GM18873 (cell line): Measurements from ENCODE around the gene NOL8.

Experiments used
- ATAC-seq: cut with Tn5 transposase; IDR thresholded peaks from one replicate; pipeline ENCODE4 v1.9.1; 2021; ENCODE audit warnings: mild to moderate bottlenecking, moderate library complexity, moderate number of reproducible peaks; ENCODE audit not compliant: unreplicated experiment, low FRiP score

Gene NOL8

DNA sequence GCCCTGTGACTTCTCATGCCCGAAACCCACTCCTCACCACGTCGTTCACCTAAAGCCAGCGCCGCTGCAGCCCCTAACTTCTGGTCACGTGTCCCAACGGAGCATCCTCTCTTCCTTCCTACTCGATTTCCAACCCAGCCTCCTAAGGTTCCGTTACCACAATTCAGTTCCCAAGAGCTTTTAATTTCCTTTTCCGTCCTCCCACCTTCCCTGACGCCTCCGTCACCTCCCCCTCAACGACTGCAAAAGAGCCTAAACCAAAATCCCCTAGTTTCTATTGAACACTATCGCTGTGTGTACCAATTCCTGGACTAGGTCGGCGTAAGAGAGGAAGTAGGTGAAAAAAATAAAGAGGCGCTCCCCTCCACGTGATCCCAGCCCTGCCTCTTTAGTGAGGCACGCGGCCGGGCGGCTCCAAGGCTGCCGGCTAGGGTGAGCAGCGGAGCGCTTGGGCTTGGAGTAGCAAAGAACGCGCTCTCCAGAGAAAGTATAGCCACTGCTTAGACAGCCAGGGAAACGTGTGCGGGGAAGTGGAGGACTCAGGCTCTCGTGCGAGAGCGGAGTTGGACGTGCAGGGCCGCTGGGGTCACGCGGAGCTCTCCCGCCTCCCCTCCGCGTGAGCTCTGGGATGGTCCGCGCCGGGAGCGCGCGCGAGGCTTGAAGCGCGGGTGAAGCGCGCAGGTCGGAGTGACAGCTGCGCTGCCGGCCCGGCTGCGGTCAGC, at the start of gene NOL8, which contains the start of gene CENPP:
Gene NOL8 (minus strand): TSS at position 82 of the 722 bp plus-strand sequence. CDS start 1,189 bp downstream, outside the sequence.
Gene CENPP (plus strand): TSS at position 685 of the 722 bp plus-strand sequence.
- peak; percentile 87 for ATAC-seq

DNA sequence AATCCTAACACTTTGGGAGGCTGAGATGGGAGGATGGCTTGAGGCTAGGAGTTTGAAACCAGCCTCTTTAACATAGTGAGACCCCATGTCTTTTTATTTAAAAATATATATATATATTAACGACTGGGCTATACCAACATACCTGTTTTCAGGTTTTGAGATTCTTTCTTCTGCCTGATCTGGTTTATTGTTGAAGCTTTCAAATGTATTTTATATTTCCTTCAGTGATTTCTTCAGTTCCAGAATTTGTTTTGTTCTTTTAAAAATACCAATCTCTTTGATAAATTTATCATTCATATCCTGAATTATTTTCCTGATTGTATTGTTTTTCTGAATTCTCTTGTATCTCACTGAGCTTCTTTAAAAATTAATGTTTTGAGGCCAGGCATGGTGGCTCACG, 48.0 kb upstream of the NOL8 start:
- no peak for ATAC-seq

DNA sequence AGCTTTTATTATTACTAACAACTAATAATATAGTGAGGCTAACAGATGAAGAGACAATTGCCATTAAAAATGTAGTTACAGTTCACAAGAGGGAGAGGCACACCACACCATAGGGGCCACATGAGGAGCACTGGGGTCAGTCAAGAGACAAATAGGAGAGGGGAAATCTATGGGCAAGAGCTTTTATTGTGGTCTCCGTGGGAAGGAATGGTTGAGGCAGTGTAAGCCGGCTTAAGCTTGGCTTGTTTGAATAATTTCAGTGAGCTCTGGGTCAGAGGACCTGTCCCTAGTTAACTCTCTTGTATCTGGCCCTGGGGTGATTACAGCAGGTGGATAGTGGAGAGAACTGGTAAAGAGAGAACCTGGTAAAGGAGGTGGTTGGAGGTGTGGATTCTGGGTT, 43.9 kb upstream of the NOL8 start:
- no peak for ATAC-seq

DNA sequence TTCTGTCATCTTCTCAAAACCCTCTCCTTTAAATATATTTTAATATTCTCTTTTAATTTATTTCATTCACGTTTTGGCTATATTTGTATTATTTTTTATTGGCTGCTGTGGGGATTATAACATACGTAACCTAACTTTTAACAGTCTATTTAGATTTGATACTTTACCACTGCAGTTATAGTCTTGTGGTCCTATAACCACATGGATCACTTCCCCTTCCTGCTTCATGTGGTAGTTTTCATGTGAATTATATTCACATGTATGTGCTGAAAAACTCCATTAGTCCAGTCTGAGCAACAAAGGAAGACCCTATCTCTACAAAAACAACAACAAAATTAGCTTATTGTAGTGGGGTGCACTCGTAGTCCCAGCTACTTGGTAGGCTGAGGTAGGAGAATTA, 34.9 kb upstream of the NOL8 start:
- no peak for ATAC-seq

DNA sequence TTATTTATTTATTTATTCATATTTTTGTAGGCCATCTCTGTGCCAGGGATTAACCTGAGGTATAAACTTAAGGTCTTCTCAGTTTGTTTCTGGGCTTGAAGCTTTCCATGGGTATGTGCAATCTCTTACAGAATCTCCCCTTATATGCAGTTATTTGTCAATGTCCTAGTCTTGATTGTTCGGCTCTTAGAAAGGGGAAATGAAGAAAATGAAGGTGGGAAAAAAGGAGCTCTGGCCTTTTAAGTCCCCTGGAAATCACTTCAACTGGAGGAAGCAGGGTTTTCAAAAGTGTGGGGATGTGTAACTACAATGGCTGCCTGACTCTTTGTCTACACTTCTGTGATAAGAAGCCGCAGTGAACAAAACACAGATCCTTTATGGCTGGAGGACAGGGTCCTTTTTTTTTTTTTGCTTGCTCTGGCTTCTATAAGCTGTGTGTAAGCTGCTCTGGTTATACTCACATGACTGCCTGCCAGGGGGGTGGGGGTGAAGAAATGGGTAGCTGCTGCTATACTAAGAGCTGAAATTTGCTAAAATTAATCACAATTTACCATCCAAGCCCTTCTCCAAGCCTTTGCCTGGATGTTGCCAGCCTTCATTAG, 34.3 kb upstream of the NOL8 start:
- ATAC-seq: no peak

DNA sequence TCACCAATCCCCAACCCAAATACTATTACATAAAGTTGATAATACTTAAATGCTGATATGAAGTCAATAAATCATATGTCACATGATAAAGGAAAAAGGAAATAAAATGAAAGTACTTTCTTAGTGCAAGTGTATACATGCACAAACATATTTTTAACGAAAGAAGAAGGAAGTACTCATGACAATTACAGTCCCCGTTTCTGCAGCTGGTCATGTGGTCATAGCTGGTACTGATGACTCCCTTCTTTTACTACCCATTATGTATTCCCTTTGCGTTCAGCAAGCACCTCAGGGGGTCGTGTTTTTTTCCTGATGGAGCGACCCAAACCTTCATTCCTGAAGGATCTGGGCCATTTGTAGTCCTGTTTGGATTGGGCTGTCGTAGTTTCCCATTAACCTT, 27.9 kb upstream of the NOL8 start:
- ATAC-seq: no peak

DNA sequence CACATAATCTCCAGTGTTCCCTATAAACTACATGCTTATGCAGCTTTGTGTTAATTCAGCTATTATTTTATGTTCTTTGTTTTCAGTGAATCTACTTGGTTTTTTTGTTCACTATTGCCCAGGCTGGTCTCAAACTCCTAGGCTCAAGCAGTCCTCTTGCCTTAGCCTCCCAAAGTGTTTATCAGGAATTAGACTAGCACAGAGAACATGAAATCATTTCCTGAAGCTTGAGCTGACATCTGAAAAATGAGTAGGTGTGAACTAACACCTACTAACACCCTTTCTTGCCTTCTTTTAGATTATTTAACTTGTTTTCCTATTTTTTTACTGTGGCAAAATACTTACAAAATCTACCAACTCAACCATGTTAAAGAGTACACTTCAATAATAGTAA, 25.6 kb upstream of the NOL8 start:
- no peak for ATAC-seq

DNA sequence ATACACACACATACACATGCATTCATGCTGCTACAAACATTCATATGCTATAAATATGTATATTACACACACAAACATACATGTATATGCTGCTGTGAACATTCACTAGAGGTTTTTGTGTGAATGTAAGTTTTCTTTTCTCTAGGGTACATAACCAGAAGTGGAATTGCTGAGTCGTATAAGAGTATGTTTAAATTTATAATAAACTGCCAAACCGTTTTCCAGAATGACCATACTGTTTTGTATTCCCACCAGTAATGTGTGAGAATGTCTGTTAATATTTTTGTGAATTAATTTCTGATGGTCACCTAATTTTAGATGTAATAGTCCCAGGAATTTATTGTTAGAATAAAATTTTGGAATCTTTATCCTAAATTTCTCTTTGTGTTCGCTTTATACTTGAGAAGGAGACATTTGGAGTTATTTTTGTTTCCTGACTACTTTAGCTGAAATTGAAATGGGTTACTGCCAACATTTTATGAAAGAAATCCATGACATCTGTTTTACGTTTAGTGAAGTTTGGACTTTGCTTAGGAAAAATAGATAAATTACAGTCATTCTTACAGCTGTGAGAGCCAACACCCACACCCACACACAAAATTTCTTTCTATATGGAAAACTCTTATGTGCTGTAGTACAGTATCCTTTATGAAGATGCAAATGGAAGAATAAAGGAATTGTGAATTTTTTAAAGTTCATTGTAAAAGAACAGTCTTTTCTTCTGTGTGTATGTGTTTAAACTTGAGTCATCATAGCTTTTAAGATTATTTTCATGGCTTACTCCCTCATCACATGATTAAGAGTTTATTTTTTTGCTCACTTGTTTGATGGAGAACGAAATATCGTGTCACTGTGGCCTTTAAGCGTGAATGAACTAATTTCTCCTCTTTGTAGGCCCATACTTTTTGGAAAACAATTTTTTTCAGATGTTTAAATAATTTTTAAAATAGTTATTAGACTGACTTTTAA, 24.9 kb upstream of the NOL8 start:
- ATAC-seq: no peak

DNA sequence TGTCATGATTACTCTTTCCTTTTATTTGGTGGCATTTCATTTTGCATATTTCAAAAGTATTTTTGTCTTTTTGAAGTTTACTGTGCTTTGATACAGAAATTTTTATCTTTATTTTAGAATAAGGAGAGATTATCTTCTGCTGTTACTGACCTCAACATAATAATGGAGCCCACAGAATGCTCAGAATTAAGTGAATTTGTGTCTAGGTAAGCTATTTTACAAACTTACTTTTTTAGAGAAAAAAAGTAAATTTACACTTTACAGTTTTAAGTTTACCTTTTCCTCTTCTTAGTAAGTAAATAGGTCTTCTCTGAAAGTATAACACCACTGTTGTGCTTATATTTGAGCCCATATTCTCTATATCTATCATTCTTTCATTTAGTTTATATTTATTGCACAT, 20.4 kb upstream of the NOL8 start:
- ATAC-seq: no peak

DNA sequence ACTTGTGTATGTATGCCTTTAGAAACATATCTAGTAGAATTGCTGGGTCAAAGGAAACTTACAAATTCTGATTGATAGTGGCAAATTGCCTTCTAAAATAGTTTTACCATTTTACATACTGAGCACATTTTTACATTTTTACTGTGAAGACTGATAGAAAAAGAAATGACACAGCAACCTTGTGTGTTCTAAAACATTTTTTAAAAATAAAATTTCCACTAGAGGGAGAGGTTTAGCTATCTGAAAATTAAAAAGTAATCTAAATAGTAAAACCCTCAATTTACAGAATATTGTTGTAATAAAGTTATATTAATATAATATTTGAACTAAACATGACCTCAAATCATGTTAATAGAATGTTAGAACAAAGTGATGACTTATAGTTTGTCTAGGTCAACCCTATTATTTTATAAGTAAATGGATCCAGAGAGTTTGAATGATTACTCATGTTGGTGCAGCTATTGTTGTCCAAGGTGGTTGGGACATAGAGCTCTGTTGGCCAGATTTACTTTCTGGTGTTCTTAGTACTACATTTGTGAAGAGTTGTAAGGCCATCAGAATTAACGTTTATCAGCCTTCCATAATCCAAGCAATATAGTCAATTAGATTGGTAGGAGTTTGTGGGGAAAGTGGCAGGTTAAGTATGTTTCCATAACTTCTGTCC, 17.8 kb upstream of the NOL8 start:
- no peak for ATAC-seq

DNA sequence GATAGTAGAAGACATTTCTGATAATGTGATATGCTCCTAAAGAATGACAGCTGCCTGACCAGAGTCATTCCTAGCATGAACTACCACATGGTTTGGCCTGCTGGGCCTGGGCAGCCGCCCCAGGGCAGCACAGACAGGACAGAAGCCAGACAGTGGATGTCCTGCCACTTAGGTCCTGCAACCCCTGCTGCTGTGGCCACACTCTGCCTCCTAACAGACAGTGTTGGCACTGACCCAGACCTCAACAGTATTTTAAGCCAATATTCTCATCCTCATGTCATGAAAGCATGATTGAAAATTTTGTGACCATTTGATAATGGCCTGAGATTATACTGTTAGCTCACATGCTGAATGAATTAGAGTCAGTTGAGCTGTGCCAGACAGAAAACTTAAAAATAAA, 16.4 kb upstream of the NOL8 start:
- no peak for ATAC-seq

DNA sequence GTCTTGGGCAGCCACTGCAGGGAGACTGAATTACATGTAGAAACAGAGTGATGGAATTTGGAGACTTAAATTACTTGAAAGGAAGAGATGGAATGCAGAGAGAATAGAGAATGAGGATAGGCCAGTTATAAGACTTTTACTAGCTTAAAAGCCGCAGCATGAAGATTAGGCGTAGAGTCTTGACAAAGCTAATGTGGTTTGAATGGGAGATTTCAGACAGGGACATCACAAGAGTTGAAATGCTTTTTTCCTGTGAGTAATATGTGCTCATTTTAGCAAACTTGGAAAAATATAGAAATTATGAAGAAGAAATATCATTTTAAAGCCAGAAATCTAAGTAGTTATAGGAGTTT, 8.1 kb upstream of the NOL8 start:
- no peak for ATAC-seq

DNA sequence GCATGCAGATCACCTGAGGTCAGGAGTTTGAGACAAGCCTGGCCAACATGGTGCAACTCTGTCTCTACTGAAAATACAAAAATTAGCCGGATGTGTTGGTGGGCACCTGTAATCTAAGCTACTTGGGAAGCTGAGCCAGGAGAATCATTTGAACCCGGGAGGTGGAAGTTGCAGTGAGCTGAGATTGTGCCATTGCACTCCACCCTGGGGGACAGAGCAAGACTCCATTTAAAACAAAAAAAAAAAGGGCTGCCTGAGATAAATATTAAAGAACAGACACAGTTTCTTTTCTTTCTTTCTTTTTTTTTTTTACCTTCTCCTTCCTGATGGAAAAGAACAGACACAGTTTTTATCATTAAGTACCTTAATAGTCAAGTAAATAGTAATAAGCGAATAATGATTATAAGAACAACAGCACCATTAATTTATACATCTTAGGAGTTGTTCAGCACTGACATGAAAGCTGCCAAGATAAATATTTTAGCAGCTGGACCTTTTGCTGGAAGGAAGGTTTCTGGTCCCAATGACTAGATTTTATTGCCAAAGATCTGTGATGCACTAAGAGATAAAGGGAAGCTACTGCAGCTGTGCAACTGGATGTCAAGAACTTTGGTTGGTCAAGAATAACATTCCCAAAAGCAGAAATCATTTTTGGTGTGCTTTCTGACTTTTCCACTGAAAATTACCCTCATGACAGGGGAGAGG, 7.6 kb upstream of the NOL8 start:
- no peak for ATAC-seq

DNA sequence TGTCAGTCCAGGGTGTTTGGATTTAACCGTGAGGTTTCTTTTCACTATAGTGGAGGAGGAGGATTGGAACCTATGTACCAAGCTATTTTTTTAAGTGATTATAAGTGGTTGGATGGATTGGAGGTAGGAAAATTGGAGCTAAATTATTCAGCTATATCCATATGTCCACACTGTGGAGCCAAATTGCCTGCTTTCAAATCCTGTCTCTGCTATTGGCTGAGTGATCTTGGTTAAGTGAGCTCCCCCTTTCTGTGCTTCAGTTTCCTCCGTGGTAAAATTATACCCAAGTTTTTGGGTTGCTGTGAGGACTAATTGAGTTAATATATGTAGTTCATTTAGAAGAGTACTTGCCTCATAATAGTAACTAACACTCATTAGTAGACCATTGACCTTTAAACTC, 3.1 kb upstream of the NOL8 start:
- no peak for ATAC-seq

DNA sequence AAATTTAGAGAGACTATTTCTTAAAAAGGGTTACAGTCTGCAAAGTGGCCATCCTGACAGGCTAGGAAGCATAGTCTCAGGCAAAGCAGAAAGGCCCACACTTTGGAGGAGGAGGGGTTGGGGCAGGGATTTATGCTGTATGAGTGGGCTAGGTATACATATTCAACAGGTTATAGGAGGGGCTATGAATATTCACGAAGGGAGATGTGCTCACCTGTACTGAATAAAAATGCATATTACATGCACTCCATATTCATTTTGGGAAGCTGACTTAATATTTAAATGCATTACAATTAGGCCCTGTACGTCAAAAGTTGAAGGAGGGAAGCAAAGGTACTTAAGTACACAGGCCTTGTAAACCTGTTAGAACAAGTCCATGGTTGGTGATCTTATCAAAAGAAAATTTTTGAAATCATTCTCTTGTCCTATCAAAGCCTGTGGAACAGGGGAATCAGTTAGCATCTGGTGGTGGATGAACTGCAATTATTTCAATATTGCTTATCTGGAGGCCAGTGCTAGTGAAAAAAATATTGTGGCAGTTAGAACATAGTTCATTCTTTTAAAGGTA, 2.2 kb upstream of the NOL8 start:
- ATAC-seq: no peak

DNA sequence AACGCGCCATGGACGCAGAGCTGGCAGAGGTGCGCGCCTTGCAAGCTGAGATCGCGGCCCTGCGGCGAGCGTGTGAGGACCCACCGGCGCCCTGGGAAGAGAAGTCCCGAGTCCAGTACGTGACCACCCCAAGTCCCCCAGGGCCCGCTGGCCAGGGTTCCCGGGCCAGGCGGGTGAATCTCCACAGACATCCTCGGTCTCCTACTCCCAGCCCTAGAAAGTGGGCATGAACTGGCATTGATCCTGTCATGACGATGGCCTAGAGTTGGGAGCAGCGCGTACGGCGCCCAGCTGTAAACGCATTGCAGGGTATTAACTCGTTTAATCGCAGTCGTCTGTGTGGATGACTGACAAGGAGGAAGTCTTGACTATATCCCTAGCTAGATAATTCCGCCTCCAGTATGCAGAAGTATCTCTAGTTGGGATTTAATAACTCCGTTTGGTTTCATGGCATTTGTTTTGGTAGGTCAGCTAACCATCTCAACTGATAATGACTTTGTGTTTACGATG, 896 bp upstream of the NOL8 start:
- ATAC-seq: no peak

DNA sequence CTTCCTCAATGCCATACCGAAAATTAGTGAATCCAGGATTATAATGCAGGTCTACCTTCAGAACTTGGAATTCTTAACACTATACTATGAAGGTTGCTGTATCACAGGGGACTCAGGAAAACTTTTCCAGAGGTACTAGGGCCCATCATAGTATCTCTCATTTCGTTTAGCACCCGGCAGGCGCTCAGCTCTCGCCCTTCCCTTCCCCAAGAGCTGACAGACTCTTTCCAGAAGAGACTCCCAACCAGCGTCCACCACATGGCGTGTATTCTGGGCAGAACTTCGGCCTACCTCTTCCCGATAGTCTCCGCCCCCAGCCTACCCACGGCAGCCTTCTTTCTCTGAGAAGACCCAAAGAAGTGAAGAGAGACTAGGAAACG, 271 bp downstream of the NOL8 start:
- peak; percentile 2 for ATAC-seq

DNA sequence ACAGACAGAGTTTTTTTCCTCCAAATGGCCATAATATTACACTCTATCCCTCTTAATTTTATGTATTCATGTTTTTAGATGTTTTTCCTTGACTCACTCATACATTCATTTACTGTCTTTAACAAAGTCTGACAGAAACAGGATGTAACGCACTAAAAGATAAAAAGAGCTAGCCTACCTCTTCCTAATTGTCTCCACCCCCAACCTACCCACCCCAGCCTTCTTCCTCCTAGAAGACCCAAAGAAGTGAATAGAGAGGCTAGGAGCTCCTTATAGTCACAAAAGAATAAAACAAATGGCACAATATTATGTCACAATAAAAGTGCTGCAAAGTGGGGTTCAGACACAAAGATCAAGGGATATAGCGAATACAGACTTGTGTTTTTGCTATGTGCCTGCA, 719 bp downstream of the NOL8 start:
- ATAC-seq: no peak

DNA sequence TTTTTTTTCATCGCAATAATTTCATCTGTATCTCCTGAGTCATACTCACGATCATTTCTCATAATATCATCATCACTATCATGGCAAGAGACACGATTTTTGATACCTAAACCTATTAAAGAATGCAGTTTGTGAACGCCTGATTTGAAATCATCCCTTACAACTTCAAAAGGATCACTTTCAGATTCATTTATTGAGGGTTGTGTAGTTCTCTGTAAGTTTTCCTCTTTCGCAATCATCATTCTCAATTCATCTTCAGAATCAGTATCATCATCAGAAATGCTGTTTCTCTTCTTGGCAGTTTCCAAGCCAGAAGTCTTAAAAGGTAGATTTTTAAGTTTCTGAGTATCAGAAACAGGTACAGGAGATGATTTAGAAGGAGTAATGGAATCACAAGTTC, 9.7 kb downstream of the NOL8 start:
- no peak for ATAC-seq

DNA sequence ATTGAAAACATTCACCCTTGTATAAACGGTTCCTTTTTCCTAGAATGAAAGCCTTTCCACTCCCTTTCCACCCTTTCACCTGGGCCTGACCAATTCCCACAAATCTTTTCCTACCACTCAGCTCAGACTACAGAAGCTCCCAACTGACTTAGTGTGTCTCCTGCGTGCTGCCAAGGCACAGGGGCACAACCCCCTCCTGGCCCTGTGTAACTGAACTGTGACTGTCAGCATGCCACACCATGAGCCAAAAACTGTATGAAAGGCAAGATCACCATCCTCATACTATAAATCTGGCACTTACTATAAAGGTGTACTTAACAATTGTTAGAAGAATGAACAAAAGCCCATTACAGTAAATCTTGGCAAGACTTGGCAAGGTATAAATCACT, 11.5 kb downstream of the NOL8 start:
- no peak for ATAC-seq
